GM11168 (cell line): ENCODE results near the gene NDC80.

Experiments used
- in situ Hi-C: fragments of 300-500 bp; cut with MboI; formaldehyde crosslinking; loops from one replicate; pipeline ENCODE4 v1.12.0; 2022; ENCODE audit warnings: low sequenced_read_pairs; ENCODE audit not compliant: unreplicated experiment

Gene NDC80

DNA sequence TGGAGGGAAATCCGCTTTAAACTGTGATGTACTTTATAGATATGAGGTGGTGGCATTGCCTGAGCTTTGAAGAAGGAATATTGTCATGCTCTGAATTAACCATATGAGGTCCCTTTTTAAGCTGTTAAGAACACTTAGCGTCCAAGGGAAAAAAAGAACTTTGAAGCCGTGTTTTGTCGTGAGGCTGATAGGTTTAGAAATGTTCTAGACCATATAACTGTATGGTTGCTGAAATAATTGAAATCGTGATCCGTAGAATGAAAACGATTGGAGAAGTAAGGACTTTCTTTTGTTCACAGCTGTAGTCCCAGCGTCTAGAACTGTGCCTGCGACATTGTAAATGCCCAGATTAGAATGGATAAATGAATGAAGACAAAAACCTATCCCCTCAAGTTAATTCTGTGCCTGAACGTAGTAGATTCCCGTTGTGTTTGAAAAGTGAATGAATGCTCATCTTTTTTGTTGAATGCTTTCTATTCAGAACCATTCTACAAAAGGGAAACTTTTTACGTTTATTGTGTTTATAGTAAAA, 85.7 kb downstream of the NDC80 start:
- in situ Hi-C loops, result loop anchor here (25.0 kb wide), 1 partner anchor 1730 kb away; no protein-coding TSS in a partner anchor

DNA sequence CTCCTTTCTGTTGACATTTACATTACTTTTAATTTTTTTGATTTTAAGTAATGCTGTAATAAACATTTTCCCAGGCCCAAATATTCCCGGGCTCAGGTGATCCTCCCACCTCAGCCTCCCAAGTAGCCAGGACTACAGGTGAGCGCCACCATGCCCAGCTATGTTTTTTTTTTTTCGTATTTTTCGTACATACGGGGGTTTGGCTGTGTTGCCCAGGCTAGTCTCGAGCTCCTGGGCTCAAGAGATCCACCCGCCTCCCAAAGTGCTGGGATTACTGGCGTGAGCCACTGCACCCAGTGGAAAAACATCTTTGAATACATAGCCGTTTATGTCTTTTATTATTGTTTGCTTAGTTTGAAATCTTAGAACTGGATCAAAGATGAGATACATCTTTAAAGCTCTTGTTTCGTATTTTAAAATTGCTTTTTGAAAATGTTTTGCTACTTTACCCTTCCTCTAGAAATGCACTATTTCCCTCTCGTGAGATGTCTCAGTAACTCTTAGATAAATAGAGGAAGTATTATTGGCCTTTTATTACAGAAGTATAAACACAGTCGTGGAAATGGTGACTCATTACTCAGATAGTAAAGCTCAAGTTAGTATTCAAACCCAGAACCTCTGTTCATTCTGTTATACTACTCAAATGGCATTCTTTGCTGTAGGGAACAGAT, 86.6 kb downstream of the NDC80 start:
- in situ Hi-C loops, result loop anchor here (25.0 kb wide), 1 partner anchor 1729 kb away; no protein-coding TSS in a partner anchor

DNA sequence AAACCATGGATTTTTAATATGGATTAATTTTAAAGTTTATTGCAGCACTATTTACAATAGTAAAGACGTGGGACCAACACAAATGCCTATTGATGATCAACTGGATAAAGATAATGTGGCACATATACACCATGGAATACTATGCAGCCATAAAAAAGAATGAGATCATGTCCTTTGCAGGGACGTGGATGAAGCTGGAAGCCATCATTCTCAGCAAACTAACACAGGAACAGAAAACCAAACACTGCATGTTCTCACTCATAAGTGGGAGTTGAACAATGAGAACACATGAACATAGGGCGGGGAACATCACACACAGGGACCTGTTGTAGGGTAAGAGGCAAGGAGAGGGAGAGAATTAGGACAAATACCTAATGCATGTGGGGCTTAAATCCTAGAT, 89.5 kb downstream of the NDC80 start:
- in situ Hi-C loops, result loop anchor here (25.0 kb wide), 1 partner anchor 1726 kb away; no protein-coding TSS in a partner anchor

GRCh38 chr18:2662288-2662687, 90.9 kb downstream of the NDC80 start:
- in situ Hi-C loops, result loop anchor here (25.0 kb wide), 1 partner anchor 1725 kb away; no protein-coding TSS in a partner anchor

GRCh38 chr18:2662990-2663389, 91.6 kb downstream of the NDC80 start:
- in situ Hi-C loops, result loop anchor here (25.0 kb wide), 1 partner anchor 1724 kb away; no protein-coding TSS in a partner anchor
